Measurements from ENCODE around the gene RBBP4.
A peak's percentile ranks its signal among the peaks of the same experiment; 100 is the strongest.
"Not testable (repeated sequence)": the region's sequence is repeated elsewhere in the genome, so short reads cannot be mapped to it uniquely, and the experiment has no call there.

RBBP4 gene

DNA sequence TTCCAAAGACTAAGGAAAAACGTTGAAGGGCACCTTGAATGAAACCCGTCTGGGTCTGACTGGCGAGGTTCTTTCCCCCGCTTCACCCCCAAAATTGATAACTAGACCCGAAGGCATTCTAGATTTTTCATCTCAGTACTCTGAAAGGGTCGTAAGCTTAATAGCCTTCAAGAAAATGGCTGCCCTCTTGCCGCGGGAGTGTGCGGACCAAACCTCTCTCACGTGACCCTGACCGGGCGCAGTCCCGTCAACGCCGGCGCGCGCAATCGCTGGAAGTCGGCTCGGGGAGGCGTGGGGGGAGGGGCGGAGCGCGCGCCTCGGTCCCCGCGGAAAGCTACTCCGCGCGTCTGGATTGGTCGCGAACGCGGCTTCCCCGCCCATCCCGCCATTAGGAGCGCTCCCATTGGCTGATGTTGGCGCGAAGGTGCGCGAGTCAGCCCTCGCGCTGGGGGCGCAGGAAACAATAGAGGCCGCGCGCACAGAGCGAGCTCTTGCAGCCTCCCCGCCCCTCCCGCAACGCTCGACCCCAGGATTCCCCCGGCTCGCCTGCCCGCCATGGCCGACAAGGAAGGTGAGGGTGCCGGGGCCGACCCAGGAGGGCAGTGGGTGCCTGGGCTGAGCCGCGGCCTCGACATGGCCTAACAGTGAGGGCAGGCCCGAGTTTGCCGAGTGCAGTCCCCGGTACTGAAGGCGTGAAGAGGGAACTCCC, at the start of gene RBBP4:
Gene RBBP4 (plus strand): TSS at position 457 of the 709 bp plus-strand sequence. CDS start 99 bp downstream, at position 556.
- DNase-seq (ENCODE audit: low read depth in 1 of 2, low spot score in 1 of 2): peak; percentile 98 to 99

DNA sequence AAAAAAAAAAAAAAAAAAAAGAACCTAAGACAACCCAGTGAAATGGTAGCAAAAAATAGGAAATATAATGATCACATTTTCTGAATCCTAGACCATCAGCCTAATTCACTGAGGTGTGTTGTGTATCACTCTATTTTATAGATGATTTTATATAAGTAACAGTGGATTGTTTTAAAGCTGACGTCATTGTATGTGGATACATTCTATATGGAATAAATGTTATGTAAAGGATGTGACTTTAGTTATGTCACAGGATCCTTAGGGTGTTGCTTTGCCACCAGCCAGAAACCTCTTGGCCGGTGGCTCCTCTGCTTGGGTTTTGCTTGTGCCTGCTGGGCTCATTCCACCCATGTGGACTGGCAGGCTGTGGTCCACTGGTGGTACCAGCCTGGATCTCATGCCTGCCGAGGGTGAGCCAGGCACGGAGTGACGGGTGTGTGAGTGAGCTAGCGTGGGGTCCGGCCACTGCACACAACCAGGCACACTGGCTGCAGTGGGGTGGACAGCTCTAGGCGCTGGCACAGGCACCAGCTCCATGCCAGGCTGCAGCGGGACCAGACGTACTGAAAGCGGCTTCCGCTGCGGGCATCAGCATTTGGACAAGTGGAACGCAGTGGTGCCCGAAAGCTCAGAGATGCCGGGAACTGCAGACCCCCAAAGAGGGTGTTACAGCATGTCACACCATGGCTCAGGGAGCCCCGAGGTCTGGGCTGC, 45.1 kb upstream of the RBBP4 start:
- DNase-seq (ENCODE audit: low read depth in 1 of 2, low spot score in 1 of 2): no peak

GRCh38 chr1:32606565-32607371, 44.2 kb upstream of the RBBP4 start:
- no peak for DNase-seq (ENCODE audit: low read depth in 1 of 2, low spot score in 1 of 2)

- DNase-seq (ENCODE audit: low read depth in 1 of 2, low spot score in 1 of 2): no peak
Measured at GRCh38 chr1:32609180-32609579, 41.8 kb upstream of the RBBP4 start.

DNA sequence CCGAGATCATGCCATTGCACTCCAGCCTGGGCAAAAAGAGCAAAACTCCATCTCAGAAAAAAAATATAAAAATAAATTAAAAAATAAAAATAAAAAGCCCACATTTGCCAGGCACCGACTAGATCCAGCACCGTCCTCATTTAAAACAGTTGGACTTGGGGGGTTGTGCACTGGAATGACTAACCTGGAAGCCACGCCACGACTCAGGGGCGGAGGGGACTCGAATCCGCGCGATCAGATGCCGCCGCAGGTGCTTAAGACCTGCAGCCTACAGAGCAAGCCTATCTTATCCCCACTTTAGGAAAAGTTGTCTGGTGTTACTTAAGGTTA, 39.2 kb upstream of the RBBP4 start:
- DNase-seq (ENCODE audit: low read depth in 1 of 2, low spot score in 1 of 2): no peak

- peak in 1 of 2 donors; percentile 3 for DNase-seq (ENCODE audit: low read depth in 1 of 2, low spot score in 1 of 2)
Measured at GRCh38 chr1:32612189-32612881, 38.7 kb upstream of the RBBP4 start.

- no peak for DNase-seq (ENCODE audit: low read depth in 1 of 2, low spot score in 1 of 2)
Measured at GRCh38 chr1:32613472-32613871, 37.5 kb upstream of the RBBP4 start.

- DNase-seq (ENCODE audit: low read depth in 1 of 2, low spot score in 1 of 2): no peak
Measured at GRCh38 chr1:32618673-32619221, 32.3 kb upstream of the RBBP4 start.

- DNase-seq (ENCODE audit: low read depth in 1 of 2, low spot score in 1 of 2): no peak
Measured at GRCh38 chr1:32619701-32620485, 31.1 kb upstream of the RBBP4 start.

DNA sequence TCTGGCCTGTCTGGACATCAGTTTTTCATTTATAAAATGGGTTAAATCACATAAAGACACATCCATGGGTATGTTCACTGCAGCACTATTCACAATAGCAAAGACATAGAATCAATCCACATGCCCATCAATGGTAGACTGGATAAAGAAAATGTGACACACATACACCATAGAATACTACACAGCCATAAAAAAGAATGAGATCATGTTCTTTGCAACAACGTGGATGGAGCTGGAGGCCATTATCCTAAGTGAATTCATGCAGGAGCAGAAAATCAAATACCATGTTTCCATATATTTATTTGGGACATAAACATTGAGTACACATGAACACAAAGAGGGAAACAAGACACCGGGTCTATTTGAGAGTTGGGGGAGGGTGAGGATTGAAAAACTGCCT, 28.8 kb upstream of the RBBP4 start:
- no peak for DNase-seq (ENCODE audit: low read depth in 1 of 2, low spot score in 1 of 2)

DNA sequence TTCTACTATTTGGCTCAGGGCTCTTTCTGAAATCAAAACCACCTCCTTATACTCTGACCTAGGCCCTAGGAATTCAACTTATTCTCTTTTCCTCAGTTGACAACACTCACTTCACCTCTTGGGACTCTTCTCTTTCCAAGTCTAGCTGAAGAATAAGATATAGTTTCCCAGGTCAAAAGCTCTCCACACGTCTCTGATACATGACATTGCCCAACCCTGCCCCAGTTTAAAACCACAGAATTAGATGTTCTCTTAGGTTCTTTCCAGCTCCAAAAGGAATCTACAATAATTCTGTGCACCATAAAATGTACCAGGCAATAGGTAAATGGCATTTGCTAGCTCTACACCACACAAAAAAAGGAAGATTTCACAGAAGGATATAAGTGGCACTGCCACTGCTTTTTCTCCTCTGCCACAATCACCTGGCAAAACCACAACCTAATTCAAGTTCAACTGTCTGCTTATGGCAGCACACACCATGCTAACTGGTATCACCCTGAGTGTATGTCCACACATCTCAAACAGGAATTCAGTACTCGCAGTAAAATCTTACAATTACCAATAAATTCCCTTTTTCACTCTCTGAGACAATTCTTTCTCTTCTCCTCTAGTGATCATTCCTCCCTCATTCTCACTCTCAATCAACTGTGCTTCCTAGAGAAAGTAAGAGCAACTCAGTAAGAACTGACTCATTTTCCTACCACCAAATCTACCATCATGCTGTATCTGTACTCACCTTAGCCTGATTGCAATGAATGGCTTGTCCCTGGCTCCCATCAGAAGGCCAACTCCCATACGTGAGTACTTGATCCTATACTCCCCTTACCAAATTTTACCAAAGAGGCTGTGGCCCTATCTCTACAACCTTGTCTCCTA, 28.0 kb upstream of the RBBP4 start:
- no peak for DNase-seq (ENCODE audit: low read depth in 1 of 2, low spot score in 1 of 2)

DNA sequence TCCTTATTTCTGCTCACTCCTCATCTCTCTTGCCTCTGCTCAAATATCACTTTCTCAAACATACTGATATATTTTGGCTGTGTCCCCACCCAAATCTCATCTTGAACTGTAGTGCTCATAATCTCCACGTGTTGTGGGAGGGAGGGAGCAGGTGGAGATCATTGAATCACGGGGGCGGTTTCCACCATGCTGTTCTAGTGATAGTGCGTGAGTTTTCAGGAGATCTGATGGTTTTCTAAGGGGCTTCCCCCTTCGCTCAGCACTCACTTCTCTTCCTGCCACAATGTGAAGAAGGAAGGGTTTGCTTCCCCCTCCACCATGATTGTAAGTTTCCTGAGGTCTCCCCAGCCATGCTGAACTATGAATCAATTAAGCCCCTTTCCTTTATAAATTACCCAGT, 27.2 kb upstream of the RBBP4 start:
- no peak for DNase-seq (ENCODE audit: low read depth in 1 of 2, low spot score in 1 of 2)

DNA sequence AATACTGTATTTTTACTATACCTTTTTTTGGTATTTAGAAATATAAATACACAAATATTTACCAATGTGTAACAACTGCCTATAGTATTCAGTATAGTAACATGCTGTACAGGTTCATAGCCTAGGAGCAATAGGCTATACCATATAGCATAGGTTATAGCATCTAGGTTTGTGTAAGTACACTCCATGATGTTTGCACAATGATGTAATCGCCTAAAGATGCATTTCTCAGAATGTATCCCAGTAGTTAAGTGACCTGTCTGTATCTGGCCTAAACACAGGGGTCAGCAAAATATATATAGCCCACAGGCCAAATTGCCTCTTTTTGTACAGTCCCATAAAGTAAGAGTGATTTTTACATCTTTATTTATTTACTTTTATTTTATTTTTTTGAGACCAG, 24.8 kb upstream of the RBBP4 start:
- DNase-seq (ENCODE audit: low read depth in 1 of 2, low spot score in 1 of 2): no peak

DNA sequence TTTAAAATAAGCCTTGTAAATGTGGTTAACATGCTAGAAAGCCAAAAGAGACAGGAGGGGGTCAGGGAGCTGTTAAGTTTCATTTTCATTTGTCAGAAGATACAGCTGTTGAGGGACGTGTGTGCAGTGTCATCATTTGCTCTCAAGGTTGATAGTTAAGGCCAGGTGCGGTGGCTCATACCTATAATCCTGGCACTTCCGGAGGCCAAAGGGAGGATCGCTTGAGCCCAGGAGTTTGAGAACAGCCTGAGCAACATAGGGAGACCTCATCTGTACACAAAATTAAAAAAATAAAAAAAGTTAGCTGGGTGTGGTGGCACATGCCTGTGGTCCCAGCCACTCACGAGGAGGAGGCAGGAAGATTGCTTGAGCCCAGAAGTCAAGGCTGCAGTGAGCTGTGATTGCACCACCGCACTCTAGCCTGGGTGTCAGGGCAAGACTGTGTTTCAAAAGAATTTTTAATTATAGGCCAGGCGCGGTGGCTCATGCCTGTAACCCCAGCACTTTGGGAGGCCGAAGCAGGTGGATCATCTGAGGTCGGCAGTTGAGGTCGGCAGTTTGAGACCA, 23.3 kb upstream of the RBBP4 start:
- no peak for DNase-seq (ENCODE audit: low read depth in 1 of 2, low spot score in 1 of 2)

GRCh38 chr1:32630173-32630572, 20.8 kb upstream of the RBBP4 start:
- not testable (repeated sequence) for DNase-seq (ENCODE audit: low read depth in 1 of 2, low spot score in 1 of 2)

DNA sequence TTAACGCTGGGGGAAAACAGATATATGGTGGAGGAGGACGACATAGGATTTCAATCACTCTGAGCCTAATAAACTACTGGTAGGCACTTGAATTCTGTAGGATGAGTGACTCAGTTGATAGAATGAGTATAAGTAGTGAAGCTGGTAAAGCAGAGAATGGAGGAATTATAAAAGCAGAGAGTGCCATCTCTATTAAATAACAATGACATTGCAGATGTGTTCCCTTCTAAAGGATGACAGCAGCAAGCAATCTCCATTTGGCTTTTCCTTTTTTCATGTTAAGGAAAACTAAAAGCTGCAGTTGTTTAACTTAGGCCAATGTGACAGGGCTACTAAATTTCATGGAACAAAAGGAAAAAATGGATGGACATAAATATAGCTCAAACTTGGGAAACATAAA, 18.2 kb upstream of the RBBP4 start:
- no peak for DNase-seq (ENCODE audit: low read depth in 1 of 2, low spot score in 1 of 2)

GRCh38 chr1:32635508-32636277, 15.3 kb upstream of the RBBP4 start:
- no peak for DNase-seq (ENCODE audit: low read depth in 1 of 2, low spot score in 1 of 2)

- DNase-seq (ENCODE audit: low read depth in 1 of 2, low spot score in 1 of 2): no peak
Measured at GRCh38 chr1:32636914-32637645, 13.9 kb upstream of the RBBP4 start.

Data from activated T-helper 1 cell treated with anti-CD3 and anti-CD28 coated beads, Interleukin-2, amount 50 U/mL, for 16 hours (primary cell).